HepG2 (cell line): ENCODE measurements around the gene CFAP92.

Experiments used
- CREB1 ChIP-seq, 2 experiments: fragments of 450-650 bp in 1 of 2; IDR thresholded peaks; 2 replicates each; pipeline ENCODE4 v1.6.1; 2016 to 2017; ENCODE audit warnings: control low read depth in 1 of 2, mild to moderate bottlenecking in 1 of 2, missing compliant biosample characterization in 1 of 2, missing genetic modification characterization in 1 of 2
- MZF1 ChIP-seq: sonication (generic); formaldehyde crosslinking; IDR thresholded peaks from 2 replicates; pipeline ENCODE4 v1.8.1; 2023; ENCODE audit warnings: mild to moderate bottlenecking, missing genetic modification reagents, borderline replicate concordance
- RAD51 ChIP-seq: fragments of 450-650 bp; IDR thresholded peaks from 2 replicates; pipeline ENCODE4 v1.6.1; 2016; ENCODE audit warnings: borderline replicate concordance
- TARDBP ChIP-seq: sonication (generic); formaldehyde crosslinking; IDR thresholded peaks from 2 replicates; pipeline ENCODE4 v1.8.0; 2022; ENCODE audit warnings: mild to moderate bottlenecking, missing genetic modification reagents
- ZNF280D ChIP-seq: sonication (generic); formaldehyde crosslinking; IDR thresholded peaks from 2 replicates; pipeline ENCODE4 v1.5.1; 2020; ENCODE audit warnings: mild to moderate bottlenecking, missing genetic modification reagents
- ZNF501 ChIP-seq: sonication (generic); formaldehyde crosslinking; IDR thresholded peaks from 2 replicates; pipeline ENCODE4 v1.5.1; 2020; ENCODE audit warnings: mild to moderate bottlenecking, moderate library complexity, missing genetic modification reagents
- ZSCAN29 ChIP-seq: sonication (generic); formaldehyde crosslinking; conservative IDR thresholded peaks from 2 replicates; pipeline ENCODE4 v1.4.0; 2020; ENCODE audit warnings: mild to moderate bottlenecking, missing genetic modification reagents
- ZZZ3 ChIP-seq: sonication (generic); formaldehyde crosslinking; IDR thresholded peaks from 2 replicates; pipeline ENCODE4 v1.4.0; 2020; ENCODE audit warnings: missing genetic modification reagents, mild to moderate bottlenecking, borderline replicate concordance
- TF ChIP-seq, protein P1 (sequence below): sonication (generic); formaldehyde crosslinking; IDR thresholded peaks from 2 replicates; pipeline ENCODE4 v1.5.0; 2020; ENCODE audit warnings: mild to moderate bottlenecking, missing genetic modification reagents, moderate library complexity

DNA sequence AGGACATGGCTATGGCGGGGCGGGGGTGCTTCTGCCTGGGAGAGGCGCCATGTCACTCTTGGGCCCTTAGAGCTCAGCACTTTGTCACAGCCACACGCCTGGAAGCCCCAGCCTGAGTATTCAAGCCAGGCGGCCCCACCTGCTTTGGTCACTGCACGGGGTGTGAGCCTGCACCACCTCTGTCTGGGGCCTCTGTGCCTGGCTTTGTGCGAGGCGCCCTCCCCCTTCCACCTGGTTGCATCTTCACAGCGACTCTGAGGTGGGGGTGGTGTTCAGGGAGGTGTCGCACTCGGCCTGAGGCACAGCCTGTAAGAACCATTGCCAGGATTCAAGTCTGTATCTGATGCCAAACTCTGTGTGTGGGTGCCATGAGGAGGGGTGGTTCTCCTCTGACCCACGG, 90.4 kb downstream of the CFAP92 start:
- no peak for TF ChIP-seq ZNF280D (CRISPR knock-in tag)
- TF ChIP-seq, protein P1, sequence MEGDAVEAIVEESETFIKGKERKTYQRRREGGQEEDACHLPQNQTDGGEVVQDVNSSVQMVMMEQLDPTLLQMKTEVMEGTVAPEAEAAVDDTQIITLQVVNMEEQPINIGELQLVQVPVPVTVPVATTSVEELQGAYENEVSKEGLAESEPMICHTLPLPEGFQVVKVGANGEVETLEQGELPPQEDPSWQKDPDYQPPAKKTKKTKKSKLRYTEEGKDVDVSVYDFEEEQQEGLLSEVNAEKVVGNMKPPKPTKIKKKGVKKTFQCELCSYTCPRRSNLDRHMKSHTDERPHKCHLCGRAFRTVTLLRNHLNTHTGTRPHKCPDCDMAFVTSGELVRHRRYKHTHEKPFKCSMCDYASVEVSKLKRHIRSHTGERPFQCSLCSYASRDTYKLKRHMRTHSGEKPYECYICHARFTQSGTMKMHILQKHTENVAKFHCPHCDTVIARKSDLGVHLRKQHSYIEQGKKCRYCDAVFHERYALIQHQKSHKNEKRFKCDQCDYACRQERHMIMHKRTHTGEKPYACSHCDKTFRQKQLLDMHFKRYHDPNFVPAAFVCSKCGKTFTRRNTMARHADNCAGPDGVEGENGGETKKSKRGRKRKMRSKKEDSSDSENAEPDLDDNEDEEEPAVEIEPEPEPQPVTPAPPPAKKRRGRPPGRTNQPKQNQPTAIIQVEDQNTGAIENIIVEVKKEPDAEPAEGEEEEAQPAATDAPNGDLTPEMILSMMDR (CRISPR knock-in tag) = no peak
- TF ChIP-seq MZF1 (CRISPR knock-in tag) = no peak
- TF ChIP-seq ZNF501 (CRISPR knock-in tag) = no peak
- TF ChIP-seq RAD51 = no peak
- TF ChIP-seq CREB1 (IDR thresholded peaks at IDR 0.05) = no peak
- TF ChIP-seq CREB1 (CRISPR knock-in tag; IDR thresholded peaks at IDR 0.05) = no peak
- no peak for TF ChIP-seq TARDBP (CRISPR knock-in tag)
- no peak for TF ChIP-seq ZZZ3 (CRISPR knock-in tag)
- TF ChIP-seq ZSCAN29 (CRISPR knock-in tag) = no peak
